Colonic mucosa (tissue), 4 donors: ENCODE data around the gene XAB2. TPM values are rescaled to one million over a fixed set of nuclear protein-coding genes. Genes with fewer than 3 reads are reported as not detected.

Experiments
- DNase-seq: peaks from one replicate; pipeline ENCODE4 v3.0.0-alpha.2; 2020
- H3K27ac ChIP-seq: fragments of 200-600 bp; one replicate; pipeline ENCODE4 v1.8.0; 2021
- H3K27me3 ChIP-seq: fragments of 200-600 bp; one replicate; pipeline ENCODE4 v1.8.0; 2021
- H3K36me3 ChIP-seq: fragments of 200-600 bp; one replicate; pipeline ENCODE4 v1.8.0; 2021
- H3K4me1 ChIP-seq: fragments of 200-600 bp; one replicate; pipeline ENCODE4 v1.8.0; 2021; ENCODE audit warnings: mild to moderate bottlenecking
- H3K4me3 ChIP-seq: fragments of 200-600 bp; one replicate; pipeline ENCODE4 v1.8.0; 2021
- H3K9ac ChIP-seq, 2 donors: one replicate each; pipeline ENCODE4 v1.7.0; 2013; ENCODE audit warnings: control low read depth in 2 of 2, low read depth in 2 of 2, low read length in 2 of 2
- H3K9me3 ChIP-seq: fragments of 200-600 bp; one replicate; pipeline ENCODE4 v1.8.0; 2021
- CTCF ChIP-seq: fragments of 200-600 bp; IDR thresholded peaks from one replicate; pipeline ENCODE4 v1.8.0; 2022; ENCODE audit warnings: antibody characterized with exemption, mild to moderate bottlenecking
- intact Hi-C: fragments of 100-400 bp; cut with DNase I; formaldehyde crosslinking; loops from one replicate; pipeline ENCODE4 v1.14.1; 2022
- total RNA-seq, 2 donors: library from RNA; stranded (reverse); fragmentation: NEBNext Ultra II Directional in 1 of 2; extraction: Animal tissue kit (Norgen Biotek cat#: 25700) in 1 of 2; gene quantifications; one replicate each; pipeline ENCODE4 v1.2.1, GENCODE V29; 2021
- donor health status: healthy.
- donor health status: DM: no; HTN: no; CAD: no.
- donor health status: DM: no; HTN: no; CAD: no.

XAB2 gene
- total RNA-seq, 2 donors from 2014 or later: 28.3 to 48.1 TPM

- Histone ChIP-seq H3K9ac (no peak overlapping the region), H3K4me3 (no peak overlapping the region), H3K27ac (no peak overlapping the region), H3K36me3 (no peaks in the 10 kb centered on the region), H3K27me3 (no peaks in the 10 kb centered on the region), H3K4me1 (peaks cover 16% of the 10 kb centered on the region), H3K9me3 (no peaks in the 10 kb centered on the region)
- DNase-seq: no peak
- TF ChIP-seq CTCF: no peak
- intact Hi-C loops: no loop called here
Measured at GRCh38 chr19:7631577-7631976, 2.2 kb upstream of the XAB2 start.

GRCh38 chr19:7628589-7629311, 595 bp downstream of the XAB2 start:
- TF ChIP-seq CTCF: no peak
- intact Hi-C loops: no loop called here
- no peak for DNase-seq
- Histone ChIP-seq H3K4me1 (peaks cover 16% of the 10 kb centered on the region), H3K9me3 (no peaks in the 10 kb centered on the region), H3K36me3 (peaks cover 5% of the 10 kb centered on the region), H3K4me3 (peak overlapping the region; percentile 93), H3K27ac (peak overlapping the region; percentile 43), H3K27me3 (no peaks in the 10 kb centered on the region), H3K9ac (peak overlapping the region; percentile 63 to 91)

GRCh38 chr19:7627166-7627565, 2.2 kb downstream of the XAB2 start:
- intact Hi-C loops: no loop called here
- no peak for DNase-seq
- Histone ChIP-seq H3K27me3 (no peaks in the 10 kb centered on the region), H3K9ac (no peak overlapping the region), H3K4me1 (peaks cover 16% of the 10 kb centered on the region), H3K36me3 (peaks cover 5% of the 10 kb centered on the region), H3K4me3 (no peak overlapping the region), H3K9me3 (no peaks in the 10 kb centered on the region), H3K27ac (no peak overlapping the region)
- TF ChIP-seq CTCF: no peak

- Histone ChIP-seq H3K27ac (no peak overlapping the region), H3K27me3 (no peaks in the 10 kb centered on the region), H3K9ac (no peak overlapping the region), H3K4me3 (no peak overlapping the region), H3K36me3 (peaks cover 5% of the 10 kb centered on the region), H3K4me1 (peaks cover 15% of the 10 kb centered on the region), H3K9me3 (no peaks in the 10 kb centered on the region)
- intact Hi-C loops: no loop called here
- DNase-seq: no peak
- TF ChIP-seq CTCF: no peak
Measured at GRCh38 chr19:7625763-7626372, 3.5 kb downstream of the XAB2 start.

- Histone ChIP-seq H3K4me1 (peaks cover 8% of the 10 kb centered on the region), H3K36me3 (peaks cover 5% of the 10 kb centered on the region), H3K9me3 (no peaks in the 10 kb centered on the region), H3K27me3 (no peaks in the 10 kb centered on the region), H3K9ac (no peak overlapping the region), H3K4me3 (no peak overlapping the region), H3K27ac (no peak overlapping the region)
- TF ChIP-seq CTCF: no peak
- no peak for DNase-seq
- intact Hi-C loops: no loop called here
Measured at GRCh38 chr19:7624810-7625209, 4.5 kb downstream of the XAB2 start.
